Astrocyte of the hippocampus (primary cell): ENCODE data around the gene MFAP2.

Experiments used
- DNase-seq: peaks from one replicate; pipeline ENCODE4 v3.0.0; 2011; ENCODE audit warnings: low read depth, low spot score

MFAP2 gene

DNA sequence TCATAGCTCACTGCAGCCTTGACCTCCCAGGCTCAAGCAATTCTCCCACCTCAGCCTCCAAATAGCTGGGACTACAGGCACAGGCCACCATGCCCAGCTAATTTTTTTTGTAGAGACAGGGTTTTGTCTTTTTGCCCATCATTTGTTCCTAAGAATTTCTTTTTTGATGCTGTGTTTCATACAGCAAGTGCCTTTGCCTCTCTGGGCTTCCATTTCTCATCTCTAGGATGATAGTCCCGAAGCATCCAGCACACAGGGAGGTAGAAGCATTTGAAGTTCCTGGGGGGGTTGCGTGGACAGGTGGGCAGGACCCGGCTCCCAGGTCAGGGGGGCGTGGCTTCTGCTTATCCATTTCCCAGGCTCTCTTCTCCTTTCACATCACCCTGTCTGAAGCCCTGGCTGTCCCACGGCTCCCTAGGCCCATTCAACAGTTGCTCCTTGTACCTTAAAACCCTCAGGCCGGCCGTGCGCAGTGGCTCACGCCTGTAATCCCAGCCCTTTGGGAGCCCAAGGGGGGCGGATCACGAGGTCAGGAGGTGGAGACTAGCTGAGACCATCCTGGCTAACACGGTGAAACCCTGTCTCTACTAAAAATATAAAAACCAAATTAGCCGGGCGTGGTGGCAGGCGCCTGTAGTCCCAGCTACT lies 27.9 kb upstream of the MFAP2 start:
- no peak for DNase-seq

DNA sequence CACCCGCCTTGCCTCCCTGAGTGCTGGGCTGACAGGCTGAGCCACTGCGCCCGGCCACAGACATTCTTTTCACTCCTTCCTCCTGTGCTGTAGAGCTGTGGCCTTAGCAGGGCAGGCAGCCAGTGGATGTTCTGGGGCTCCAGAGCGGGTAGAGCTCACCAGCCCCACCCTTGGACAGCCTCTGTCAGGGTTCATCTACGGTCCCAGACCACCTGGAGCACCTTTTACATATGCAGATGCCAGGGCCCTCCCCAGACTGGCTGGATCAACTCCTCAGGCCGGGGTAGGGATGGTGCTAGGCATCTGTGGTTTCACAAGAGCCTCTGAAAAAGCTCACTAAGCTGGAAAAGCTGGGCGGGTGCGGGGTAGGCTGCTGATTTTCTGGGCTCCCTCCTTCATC lies 26.7 kb upstream of the MFAP2 start:
- DNase-seq, result peak; percentile 49

DNA sequence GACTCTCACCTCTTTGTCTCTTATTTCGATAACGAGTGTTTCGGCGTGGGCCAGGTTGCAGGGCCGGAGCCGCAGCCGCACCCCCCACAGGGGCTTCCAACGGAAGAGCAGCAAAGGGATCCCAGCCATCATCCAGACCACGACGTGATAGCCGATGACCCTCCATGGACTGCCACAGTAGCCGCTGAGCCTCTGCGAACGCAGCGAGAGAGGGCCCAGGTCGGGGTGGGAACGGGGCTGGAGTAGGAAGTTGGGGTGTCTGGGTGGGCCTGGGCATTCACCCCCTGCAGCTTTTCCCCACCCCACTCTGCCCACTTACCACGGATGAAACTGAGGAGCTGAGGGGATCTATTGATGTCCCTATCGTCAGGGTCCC lies 24.9 kb upstream of the MFAP2 start:
- no peak for DNase-seq

DNA sequence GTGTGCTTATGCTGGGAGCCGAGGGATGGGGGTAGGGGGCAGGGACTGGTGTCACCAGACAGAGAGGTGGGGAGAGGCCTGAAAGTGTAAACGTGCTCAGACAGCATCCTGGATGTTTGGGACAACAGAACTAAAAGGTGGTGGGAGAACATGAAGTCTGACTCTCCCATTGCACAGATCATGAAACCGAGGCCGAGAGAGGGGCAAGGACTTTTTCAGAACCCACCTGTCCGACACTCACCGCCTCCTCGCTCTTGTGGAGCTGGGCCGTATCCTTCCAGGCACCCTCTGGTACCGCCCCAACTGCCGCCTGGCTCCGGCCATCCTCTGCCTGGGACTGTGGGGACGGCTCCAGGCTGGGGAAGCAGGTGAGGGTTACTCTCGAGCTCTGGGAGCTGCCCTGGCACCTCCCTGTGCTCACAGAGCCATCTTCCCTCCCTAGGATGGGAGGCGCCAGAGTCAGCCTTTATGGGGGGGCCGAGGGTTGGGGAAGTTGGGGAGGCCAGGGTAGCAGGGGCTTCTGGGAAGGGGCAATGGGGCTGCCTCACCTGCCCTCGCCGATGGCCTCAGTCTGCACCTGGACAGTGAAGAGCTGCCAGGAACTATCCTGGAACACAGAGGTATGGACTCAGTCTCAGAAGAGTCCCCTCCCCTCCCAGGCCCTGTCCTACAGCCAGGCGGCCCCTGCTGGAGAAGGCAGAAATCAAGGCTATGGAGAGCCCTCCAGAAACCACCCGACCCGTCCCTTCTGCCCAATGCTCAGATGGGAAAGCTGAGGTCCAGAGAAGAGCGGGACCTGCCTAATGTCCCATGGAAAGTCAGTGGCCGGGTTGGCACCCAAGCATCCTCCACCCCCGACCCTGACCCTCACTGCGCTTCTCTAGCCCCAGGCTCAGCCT lies 24.3 kb upstream of the MFAP2 start:
- no peak for DNase-seq

DNA sequence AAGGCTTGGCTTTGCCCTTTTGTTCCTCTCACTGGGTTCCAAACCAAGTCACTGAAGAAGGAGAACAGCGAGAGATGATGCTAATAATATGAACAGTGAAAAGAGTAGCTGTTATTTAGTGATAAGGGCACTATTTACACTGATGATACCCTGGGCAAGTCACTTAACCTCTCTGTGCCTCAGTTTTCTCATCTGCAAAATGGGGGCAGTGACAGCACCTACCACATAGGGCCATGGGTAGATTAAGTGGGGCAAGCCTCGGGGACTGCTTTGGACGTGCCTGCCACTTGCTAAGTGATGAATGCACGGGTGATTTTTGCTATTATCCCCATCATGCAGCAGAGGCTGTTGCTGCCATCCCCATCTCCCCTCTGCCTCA lies 22.1 kb upstream of the MFAP2 start:
- DNase-seq, result no peak

DNA sequence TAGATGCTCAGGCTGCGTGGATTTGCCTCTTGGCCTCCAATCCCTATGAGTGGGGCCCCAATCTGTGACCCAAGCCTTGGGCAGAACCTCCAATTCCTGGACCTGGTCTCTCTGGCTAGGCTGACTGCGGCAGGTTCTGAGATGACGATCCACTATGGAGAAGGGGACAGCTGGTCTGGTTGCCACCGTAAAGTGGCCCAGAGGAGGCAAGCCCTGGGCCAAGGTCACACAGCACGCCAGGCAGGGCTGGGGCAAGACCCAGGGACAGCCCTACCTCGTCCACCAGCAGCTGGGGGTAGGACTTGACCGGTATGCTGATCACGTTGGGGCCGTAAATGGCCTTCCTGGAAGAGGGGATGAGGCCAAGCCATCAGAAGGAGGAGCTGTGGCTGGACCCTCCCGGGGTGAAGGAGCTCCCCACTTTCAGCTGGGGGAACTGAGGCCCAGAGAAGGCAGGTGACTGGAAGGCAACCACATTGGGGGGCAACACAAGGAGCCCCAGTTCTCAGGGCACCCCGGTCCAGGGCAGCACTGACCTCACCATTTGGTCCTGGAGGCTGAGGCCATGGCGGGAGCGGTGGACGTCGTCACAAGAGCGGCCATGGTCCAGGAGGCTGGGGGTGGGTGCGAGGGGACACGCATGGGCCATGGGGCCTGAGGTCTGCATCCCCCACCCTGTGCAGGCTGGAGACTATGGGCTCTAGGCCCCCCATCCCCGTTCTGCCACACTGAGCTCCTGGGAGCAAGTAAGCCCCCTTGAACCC lies 21.5 kb upstream of the MFAP2 start:
- DNase-seq, result no peak

DNA sequence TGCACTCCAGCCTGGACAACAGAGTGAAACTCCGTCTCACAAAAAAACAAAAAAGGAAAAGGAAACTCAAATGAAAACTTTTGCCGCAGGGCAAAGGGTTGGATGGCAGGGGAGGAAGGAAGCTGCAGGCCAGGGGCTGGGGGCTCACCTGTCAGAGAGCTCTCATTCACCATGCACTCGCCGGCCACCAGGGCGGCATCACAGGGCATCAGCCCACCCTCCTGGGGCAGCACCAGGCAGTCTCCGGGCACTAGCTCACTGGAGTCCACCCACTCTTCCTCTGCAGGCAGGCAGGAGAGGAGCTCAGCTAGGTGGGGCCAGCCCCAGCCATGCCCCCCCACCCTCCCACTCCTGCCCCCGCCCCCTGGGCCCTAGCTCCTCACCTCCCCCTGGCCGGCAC lies 19.4 kb upstream of the MFAP2 start:
- DNase-seq, result no peak

DNA sequence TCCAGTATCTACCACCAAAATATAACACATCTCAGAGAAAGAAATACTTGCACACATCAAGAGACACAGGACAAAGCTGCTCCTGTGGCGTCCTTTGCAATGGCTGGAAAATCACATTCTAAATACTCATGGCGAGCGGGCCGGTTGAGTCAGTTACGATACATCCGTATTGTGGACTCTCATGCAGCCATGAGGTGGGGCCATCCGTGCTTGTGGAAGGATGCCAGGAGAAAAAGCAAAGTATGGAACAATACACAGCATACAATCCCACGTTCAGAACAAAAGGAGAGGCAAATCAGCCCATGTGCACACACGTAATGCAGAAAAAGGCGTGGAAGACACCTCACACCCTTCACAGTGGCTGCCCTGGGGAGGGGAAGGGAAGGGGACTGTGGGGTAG lies 18.2 kb upstream of the MFAP2 start:
- peak; percentile 36 for DNase-seq

DNA sequence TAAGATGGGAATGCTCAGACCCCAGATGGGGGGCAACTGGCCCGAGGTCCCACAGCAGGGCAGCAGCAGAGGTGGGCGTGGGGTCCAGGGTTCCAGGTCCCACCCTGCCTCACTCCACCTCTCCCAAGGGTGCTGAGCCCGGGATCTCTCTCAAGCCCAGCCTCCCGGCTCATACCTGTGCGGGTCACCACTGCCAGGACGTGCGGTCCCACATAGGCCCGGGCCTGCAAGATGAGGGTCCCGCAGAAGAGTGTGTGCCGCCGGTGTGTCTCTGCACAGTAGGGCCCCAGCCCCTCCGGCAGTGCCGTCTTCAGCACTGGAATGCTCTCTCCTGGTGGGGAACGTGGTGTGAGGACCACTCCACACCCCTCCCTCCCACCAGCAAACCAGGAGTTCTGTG lies 16.4 kb upstream of the MFAP2 start:
- no peak for DNase-seq

DNA sequence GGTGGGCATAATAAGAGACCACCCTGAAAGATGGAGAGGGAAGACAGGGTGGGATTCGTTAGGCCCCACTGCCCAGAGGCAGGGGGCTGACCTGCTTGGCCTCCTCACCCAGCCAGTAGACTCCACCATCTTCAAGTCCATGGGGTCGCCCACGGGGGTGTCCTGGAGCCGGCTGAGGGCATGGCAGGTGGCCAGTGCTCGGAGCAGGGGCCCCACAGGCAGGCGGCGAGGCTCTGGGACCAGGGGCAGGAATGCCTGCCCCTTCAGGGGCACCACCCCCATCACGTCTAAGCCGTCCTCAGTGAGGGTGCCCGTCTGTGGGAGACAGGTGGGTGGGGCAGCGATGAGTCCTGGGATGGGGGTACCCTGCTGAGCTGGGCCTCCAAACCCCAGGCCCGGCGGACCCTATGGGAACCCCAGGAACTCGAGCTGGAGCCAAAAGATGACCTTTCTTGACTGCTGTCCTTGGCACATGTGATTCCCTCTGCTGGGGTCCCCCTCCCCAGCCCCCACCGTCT lies 13.2 kb upstream of the MFAP2 start:
- DNase-seq, result no peak

DNA sequence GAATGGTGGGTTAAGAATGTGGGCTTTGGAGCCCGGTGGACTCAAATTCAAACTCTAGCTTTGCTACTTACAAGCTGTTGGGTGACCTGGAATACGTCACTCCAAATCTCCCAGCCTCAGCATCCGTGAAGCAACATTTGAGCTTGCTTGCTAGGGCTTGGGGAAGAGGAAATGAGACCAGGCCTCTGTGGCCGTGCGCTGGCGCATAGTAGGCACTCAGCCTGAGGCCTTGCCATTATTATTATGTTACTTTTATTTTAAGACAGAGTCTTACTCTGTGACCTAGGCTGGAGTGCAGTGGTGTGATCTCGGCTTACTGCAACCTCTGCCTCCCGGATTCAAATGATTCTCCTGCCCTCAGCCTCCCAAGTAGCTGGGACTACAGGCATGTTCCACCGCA lies 12.3 kb upstream of the MFAP2 start:
- DNase-seq, result no peak

DNA sequence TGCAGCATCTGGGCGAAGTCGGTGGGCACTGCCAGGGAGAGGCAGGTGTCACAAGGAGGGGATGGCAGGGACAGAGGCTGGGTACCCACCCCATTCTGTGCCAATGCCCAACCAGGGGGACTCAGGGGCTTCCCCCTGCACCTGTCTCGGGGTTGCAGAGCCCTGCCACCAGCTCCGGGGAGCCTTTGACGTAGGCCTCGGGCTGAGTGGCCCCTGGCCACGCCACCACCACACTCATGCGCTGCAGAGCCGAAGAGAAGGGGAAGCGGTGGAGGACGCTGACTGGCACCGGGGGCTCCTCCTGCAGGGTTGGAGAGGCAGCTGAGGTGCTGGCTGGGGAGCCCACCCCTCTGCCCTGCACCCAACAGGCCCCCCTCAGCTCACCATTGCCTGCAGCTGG lies 11.7 kb upstream of the MFAP2 start:
- DNase-seq, result no peak

DNA sequence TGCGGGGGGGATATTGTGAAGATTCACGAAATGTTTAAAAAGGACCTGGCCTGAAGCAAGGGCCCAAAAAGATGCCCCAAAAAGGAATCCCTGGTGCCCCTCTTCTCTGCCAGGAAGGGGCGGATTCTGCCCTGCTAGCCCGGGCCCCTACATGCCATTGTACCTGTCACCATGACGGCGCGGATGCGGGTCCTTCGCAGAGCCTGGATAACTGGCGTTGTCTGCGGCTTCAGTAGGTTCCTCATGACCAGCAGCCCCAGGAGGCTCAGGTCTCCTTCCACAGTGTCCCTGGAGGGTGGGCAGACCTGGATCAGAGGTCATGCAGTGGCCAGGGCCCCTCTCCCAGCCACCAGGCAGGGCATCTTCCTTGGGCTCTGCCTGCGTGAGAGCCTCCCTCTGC lies 11.2 kb upstream of the MFAP2 start:
- no peak for DNase-seq

DNA sequence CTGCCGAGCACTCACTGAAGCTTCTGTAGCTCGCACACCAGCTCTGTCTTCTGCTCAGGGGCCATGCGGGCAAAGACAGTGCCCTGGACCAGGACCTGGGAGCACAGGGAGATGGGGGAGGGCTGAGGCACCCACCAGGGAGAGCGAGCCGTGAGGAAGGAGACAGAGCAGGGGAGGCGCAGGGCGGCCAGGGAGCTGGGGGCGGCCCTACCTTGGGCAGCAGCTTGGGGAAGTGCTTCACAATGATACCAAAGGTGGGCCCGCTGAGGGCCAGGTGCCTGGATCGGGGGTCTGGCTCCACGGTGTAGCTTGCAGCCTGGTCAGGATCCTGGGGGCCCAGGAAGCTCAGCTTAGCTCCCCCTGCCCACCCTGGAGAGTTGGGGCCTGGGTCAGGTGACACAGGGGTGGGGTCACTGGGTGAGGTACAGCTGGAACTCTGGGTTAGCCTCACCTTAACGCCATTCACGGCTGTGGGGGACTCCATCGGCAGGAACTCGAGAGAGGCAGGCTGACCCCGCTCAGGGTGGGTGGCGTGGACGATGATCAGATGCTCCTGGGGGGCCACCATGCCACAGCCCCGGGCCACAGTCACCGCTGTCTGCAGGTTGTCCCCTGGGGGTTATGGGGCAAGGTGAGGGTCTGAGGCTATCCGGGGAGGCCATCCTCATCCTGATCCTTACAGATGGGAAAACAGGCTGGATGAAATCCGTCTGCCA lies 9.4 kb upstream of the MFAP2 start:
- DNase-seq, result no peak

DNA sequence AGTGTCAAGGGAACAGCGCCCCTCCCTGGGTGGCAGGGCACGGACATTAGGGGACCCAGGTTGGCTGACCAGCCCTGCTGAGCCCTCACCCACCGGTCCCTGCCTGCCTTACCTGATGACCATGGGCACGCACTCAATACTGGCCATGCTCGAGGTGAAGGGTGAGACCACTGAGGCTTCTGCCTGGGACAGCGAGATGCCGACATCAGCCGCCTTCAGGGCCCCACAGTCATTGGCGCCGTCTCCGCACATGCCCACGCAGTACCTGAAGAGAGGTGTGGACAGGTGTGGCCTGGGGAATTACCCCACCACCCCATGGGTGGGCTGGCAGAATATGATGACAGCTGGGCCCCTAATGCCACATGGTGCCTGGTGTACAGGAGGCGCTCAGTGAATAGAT lies 7.8 kb upstream of the MFAP2 start:
- no peak for DNase-seq

DNA sequence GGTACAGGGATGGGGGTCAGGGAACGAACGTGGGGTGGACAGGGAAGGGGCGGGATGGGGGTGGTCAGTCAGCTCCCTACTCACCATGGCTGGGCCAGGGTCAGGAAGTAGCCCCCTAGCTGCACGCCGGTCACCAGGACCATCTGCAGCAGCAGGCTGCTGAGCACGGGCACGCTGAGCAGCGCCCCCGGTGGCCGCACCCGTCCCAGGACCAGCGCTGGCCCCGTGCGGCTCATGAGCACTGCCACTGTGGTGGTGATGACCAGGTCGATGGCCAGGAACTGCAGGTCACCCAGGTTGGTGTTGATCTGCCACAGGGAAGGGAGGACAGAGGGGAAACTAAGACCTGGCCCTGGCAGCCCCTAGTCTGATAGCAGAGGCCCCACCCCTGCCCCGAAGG lies 6.5 kb upstream of the MFAP2 start:
- DNase-seq, result no peak

DNA sequence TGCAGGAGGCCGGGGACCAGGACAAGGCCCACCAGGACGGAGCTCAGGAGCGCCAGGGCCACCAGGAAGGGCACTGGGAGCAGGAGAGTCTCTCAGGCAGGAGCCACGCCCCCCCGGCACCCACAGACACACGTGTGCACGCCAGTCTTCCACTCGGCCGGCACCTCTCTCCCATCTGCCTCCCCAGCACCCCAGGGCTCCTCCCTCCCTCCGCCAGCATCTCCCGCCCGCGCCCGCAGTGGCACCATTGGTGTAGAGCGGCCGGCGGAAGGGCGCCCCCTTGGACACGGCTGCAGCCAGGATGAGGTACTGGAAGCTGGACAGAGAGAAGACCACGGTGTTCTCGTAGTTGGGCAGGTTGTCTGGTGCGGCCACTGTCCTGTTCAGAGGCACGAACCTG lies 6.1 kb upstream of the MFAP2 start:
- no peak for DNase-seq

DNA sequence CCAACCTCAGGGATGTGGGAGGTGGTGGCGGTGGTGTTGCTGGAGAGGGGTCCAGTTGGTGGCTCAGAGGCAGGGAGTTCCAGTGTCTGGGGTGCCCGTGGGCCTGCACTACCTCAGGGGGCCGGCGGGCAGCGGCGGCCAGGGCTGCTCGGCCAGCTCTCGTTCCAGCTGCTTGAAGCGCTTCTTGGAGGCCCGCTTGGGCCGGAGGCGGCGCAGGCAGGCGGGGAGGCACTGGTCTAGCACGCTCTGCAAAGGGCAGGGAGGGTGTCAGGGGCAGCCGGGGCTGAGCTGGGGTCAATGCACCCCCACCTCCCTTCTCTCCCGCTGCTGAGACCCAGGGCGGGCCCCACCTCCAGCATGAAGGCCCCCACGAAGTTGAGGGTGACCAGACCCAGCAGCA lies 5.7 kb upstream of the MFAP2 start:
- no peak for DNase-seq

DNA sequence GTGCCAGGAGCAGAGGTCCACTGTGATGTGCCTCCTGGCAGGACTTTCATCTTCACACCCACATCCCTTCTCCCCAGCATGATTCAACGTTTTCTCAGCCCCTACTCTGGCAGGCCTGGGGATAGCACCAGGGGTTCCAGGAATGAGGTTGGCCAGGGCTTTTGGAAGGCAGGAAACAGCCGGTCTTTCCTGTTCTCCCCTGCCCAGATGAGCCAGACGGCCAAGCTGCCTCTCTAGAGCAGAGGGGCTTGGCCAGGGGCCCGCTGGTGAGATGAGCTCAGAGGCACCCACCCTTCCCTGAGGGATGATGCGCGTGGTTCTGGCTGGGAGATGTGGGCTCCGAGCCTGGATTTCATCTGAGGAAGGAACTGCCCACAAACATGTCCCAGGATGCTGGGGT lies 4.3 kb upstream of the MFAP2 start:
- DNase-seq, result peak; percentile 92

DNA sequence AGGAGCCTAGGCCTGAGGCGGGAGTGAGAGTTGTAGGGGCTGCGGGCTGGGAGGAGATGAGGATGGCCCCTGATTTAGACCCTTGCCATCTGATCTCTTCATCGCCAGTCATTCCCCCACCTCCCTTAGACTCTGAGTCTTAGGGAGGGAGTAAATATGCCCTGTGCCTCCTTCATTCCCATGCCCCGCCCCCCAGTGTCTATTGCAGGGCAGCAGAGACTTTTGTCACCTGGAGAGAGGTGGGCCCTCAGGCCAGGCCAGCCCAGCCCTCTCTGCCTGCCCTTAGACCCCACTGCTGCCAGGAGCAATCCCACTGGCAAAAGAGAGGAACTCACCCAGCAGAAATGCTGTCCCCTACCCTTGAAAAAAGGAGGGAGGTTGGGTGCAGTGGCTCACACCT lies 3.2 kb upstream of the MFAP2 start:
- DNase-seq, result no peak

DNA sequence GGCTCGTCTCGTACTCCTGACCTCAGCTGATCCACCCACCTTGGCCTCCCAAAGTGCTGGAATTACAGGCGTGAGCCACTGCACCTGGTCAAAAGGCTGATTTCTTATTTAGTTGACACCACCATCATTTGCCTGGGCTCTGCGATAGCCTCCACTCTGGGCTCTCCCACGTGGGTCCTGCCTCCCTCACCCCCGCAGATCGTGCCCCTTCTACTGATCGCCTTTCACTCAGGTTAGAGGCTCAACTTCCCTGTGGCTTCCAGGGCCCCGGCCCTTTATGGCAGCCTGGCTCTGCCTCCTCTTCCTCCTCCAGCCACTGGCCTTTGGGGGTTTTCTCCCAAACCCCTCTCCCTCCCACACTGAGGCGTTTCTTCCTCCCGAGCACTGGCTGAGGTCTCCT lies 2.5 kb upstream of the MFAP2 start:
- no peak for DNase-seq
